OCI-LY7 (cell line): Measurements from ENCODE around the gene NCAM1. TPM values are rescaled to one million over a fixed set of nuclear protein-coding genes. Genes with fewer than 3 reads are reported as not detected.

Source experiments
- BruUV-seq: library from RNA; stranded (reverse); fragments of 400-500 nt; replicated peaks from 2 replicates; lab custom pipeline; 2021; lab: Mats Ljungman, UMichigan
- CTCF ChIA-PET: fragments of 300-600 bp; sonication (Branson Sonifier 250); formaldehyde crosslinking; loops from one replicate; lab custom pipeline; 2022; ENCODE audit warnings: antibody characterized with exemption; ENCODE audit not compliant: unreplicated experiment; lab: Charles Lee
- POLR2A ChIA-PET: fragments of 300-600 bp; sonication (Branson Sonifier 250); formaldehyde crosslinking; loops from one replicate; lab custom pipeline; 2022; ENCODE audit warnings: antibody characterized with exemption; lab: Charles Lee
- DNase-seq: peaks from one replicate; pipeline ENCODE4 v3.0.0-alpha.2; 2015; ENCODE audit warnings: low spot score
- H2AFZ ChIP-seq: fragments of 200-600 bp; sonication (generic), shearing (Covaris generic); 2 replicates; pipeline ENCODE4 v1.6.1; 2014; ENCODE audit warnings: mild to moderate bottlenecking, antibody characterized with exemption, low read length, moderate library complexity
- H3K27ac ChIP-seq: fragments of 200-600 bp; sonication (generic); 2 replicates; pipeline ENCODE4 v1.5.1; 2014; ENCODE audit warnings: mixed run types, low read depth, mild to moderate bottlenecking, moderate library complexity, low read length, inconsistent platforms; ENCODE audit not compliant: poor library complexity, severe bottlenecking
- H3K36me3 ChIP-seq: fragments of 200-600 bp; sonication (generic); 2 replicates; pipeline ENCODE4 v1.6.1; 2014; ENCODE audit warnings: mild to moderate bottlenecking, antibody characterized with exemption, low read length, moderate library complexity, mixed read lengths; ENCODE audit not compliant: insufficient read depth
- H3K4me1 ChIP-seq: fragments of 200-600 bp; sonication (generic); 2 replicates; pipeline ENCODE4 v1.5.1; 2014; ENCODE audit warnings: mild to moderate bottlenecking, low read length; ENCODE audit not compliant: insufficient read depth, poor library complexity, severe bottlenecking
- H3K4me2 ChIP-seq: fragments of 200-600 bp; sonication (generic); 2 replicates; pipeline ENCODE4 v1.6.1; 2014; ENCODE audit warnings: mild to moderate bottlenecking, low read length
- H3K4me3 ChIP-seq: fragments of 200-600 bp; sonication (generic); 2 replicates; pipeline ENCODE4 v1.5.1; 2014; ENCODE audit warnings: mild to moderate bottlenecking, low read depth, low read length; ENCODE audit not compliant: poor library complexity, severe bottlenecking
- H3K79me2 ChIP-seq: fragments of 200-600 bp; sonication (generic); 2 replicates; pipeline ENCODE4 v1.6.1; 2016; ENCODE audit warnings: low read depth, mild to moderate bottlenecking, low read length, moderate library complexity, mixed read lengths; ENCODE audit not compliant: insufficient read depth
- H3K9me2 ChIP-seq: fragments of 200-600 bp; sonication (generic); 2 replicates; pipeline ENCODE4 v1.6.1; 2016; ENCODE audit warnings: mild to moderate bottlenecking, low read length, mixed read lengths; ENCODE audit not compliant: insufficient read depth
- H3K9me3 ChIP-seq: fragments of 200-600 bp; sonication (generic); 2 replicates; pipeline ENCODE4 v1.6.1; 2014; ENCODE audit warnings: mild to moderate bottlenecking, mixed run types, low read length, mixed read lengths
- H4K20me1 ChIP-seq: fragments of 200-600 bp; sonication (generic); 2 replicates; pipeline ENCODE4 v1.6.1; 2014; ENCODE audit warnings: mild to moderate bottlenecking, antibody characterized with exemption, low read length, moderate library complexity, mixed read lengths; ENCODE audit not compliant: insufficient read depth
- CTCF ChIP-seq: fragments of 200-600 bp; sonication (generic); conservative IDR thresholded peaks from 2 replicates; pipeline ENCODE4 v1.5.1; 2014; ENCODE audit warnings: mild to moderate bottlenecking, antibody characterized with exemption, low read length, moderate library complexity, mixed read lengths
- EZH2phosphoT487 ChIP-seq: fragments of 200-600 bp; sonication (generic); IDR thresholded peaks from 2 replicates; pipeline ENCODE4 v1.6.1; 2018; ENCODE audit warnings: low read depth, borderline replicate concordance, mild to moderate bottlenecking, mixed run types, antibody characterized with exemption, low read length, moderate library complexity, mixed read lengths
- intact Hi-C: fragments of 100-400 bp; cut with micrococcal nuclease; formaldehyde crosslinking; loops from one replicate; pipeline ENCODE4 v1.10.0; 2022; ENCODE audit not compliant: unreplicated experiment
- total RNA-seq, 2 experiments: library from RNA; depleted of rRNA in 1 of 2; stranded (reverse); fragments of >200 nt in 1 of 2; shearing (Covaris generic) in 1 of 2; gene quantifications; 2 replicates each; pipeline ENCODE4 v1.2.3, GENCODE V29; 2014 to 2022

Gene NCAM1
- total RNA-seq, 2 experiments from 2014 or later: not detected

GRCh38 chr11:113247221-113247620, 286.0 kb downstream of the NCAM1 start:
- H2AFZ ChIP-seq: no peak overlapping the region
- DNase-seq: no peak
- no peaks in the 10 kb centered on the region for H3K79me2 ChIP-seq
- no peaks in the 10 kb centered on the region for H3K36me3 ChIP-seq
- H3K9me2 ChIP-seq: no peaks in the 10 kb centered on the region
- H4K20me1 ChIP-seq: no peaks in the 10 kb centered on the region
- no TSS peak for BruUV-seq
- POLR2A ChIA-PET: no interaction called here
- CTCF ChIA-PET: no interaction called here
- H3K4me1 ChIP-seq: no peaks in the 10 kb centered on the region
- no peak overlapping the region for H3K27ac ChIP-seq
- intact Hi-C loops: no loop called here
- H3K9me3 ChIP-seq: no peaks in the 10 kb centered on the region
- H3K4me3 ChIP-seq: no peak overlapping the region
- no peak for TF ChIP-seq EZH2phosphoT487
- TF ChIP-seq CTCF: no peak
- H3K4me2 ChIP-seq: no peak overlapping the region

DNA sequence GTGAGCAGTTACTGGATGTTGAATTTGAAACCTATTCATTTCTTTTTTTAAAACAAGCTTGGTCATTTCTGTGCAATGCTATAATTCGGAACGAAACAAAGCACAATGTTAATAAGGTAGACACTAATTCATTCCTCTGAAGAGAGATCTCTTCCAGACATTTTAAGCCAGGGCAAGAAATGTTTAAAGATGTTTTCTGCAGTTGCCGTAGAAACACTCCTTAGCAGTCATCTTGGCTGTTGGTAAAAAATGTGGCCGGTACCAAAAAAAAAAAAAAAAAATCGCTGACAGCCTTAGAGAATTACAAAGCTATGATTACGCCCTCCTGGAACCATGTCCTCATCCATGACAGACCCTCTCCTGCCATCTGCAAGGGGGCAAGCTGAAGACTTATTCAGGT, 286.7 kb downstream of the NCAM1 start:
- POLR2A ChIA-PET: interaction anchor here (0.6 to 0.7 kb wide), 2 partner anchors 43 to 120 kb away, joined by 3 read pairs; no protein-coding TSS in a partner anchor

More for the DNA sequence above, 286.7 kb downstream of the NCAM1 start:
- no peaks in the 10 kb centered on the region for H3K79me2 ChIP-seq
- no peak overlapping the region for H3K4me2 ChIP-seq
- TF ChIP-seq EZH2phosphoT487 (no peak), CTCF (no peak)
- H3K9me3 ChIP-seq: no peaks in the 10 kb centered on the region
- H3K27ac ChIP-seq: no peak overlapping the region
- no peaks in the 10 kb centered on the region for H3K36me3 ChIP-seq
- H2AFZ ChIP-seq: no peak overlapping the region
- DNase-seq: no peak
- CTCF ChIA-PET: no interaction called here
- no peaks in the 10 kb centered on the region for H3K4me1 ChIP-seq
- H3K9me2 ChIP-seq: no peaks in the 10 kb centered on the region
- BruUV-seq: no TSS peak
- no peak overlapping the region for H3K4me3 ChIP-seq
- intact Hi-C loops: no loop called here
- H4K20me1 ChIP-seq: no peaks in the 10 kb centered on the region
